Tibial artery (tissue), 4 donors: Measurements from ENCODE around the gene DDX3X.
"Not testable (repeated sequence)": the region's sequence is repeated elsewhere in the genome, so short reads cannot be mapped to it uniquely, and the experiment has no call there.

Source experiments
- DNase-seq, 2 donors: peaks; one replicate each; pipeline ENCODE4 v3.0.0-alpha.2; 2019
- H3K27ac ChIP-seq, 2 donors: fragments of 200-600 bp; sonication (generic) in 1 of 2; 1 replicate in 1 of 2; 2 replicates in 1 of 2; pipeline ENCODE4 v1.5.1; 2018 to 2019; ENCODE audit warnings: mild to moderate bottlenecking in 1 of 2
- H3K27me3 ChIP-seq, 2 donors: fragments of 200-600 bp; sonication (generic) in 1 of 2; one replicate each; pipeline versions ENCODE4 v1.5.1 to v1.6.0; 2016 to 2019
- H3K36me3 ChIP-seq, 3 donors: fragments of 200-600 bp; sonication (generic) in 2 of 3; one replicate each; pipeline ENCODE4 v1.5.1; 2016 to 2019; ENCODE audit warnings: mild to moderate bottlenecking in 2 of 3
- H3K4me1 ChIP-seq, 4 donors: fragments of 200-600 bp; sonication (generic) in 2 of 4; 1 replicate in 3 of 4; 2 replicates in 1 of 4; pipeline ENCODE4 v1.5.1; 2016 to 2019
- H3K4me3 ChIP-seq, 2 donors: fragments of 200-600 bp; sonication (generic) in 1 of 2; 1 replicate in 1 of 2; 2 replicates in 1 of 2; pipeline ENCODE4 v1.5.1; 2018 to 2019; ENCODE audit warnings: mild to moderate bottlenecking in 2 of 2
- H3K9me3 ChIP-seq, 3 donors: fragments of 200-600 bp; sonication (generic) in 1 of 3; one replicate each; pipeline ENCODE4 v1.5.1; 2016 to 2019
- intact Hi-C: fragments of 100-400 bp; cut with DNase I; formaldehyde crosslinking; loops from one replicate; pipeline ENCODE4 v1.15.0; 2023; ENCODE audit warnings: low total_unique reads
- TF ChIP-seq, protein P1 (sequence below), 2 experiments: fragments of 200-600 bp in 1 of 2; fragments of 450-650 bp in 1 of 2; IDR thresholded peaks; one replicate each; pipeline ENCODE4 v1.5.1; 2017 to 2019; ENCODE audit warnings: antibody characterized with exemption in 2 of 2, mild to moderate bottlenecking in 1 of 2, moderate library complexity in 1 of 2

The DDX3X gene

GRCh38 chrX:41397219-41397618 lies 63.3 kb downstream of the DDX3X start:
- H3K9me3 ChIP-seq, result peaks cover 0 to 13% (median 10%) of the 10 kb centered on the region in 3 donors
- H3K27me3 ChIP-seq, result no peaks in the 10 kb centered on the region
- TF ChIP-seq, protein P1, sequence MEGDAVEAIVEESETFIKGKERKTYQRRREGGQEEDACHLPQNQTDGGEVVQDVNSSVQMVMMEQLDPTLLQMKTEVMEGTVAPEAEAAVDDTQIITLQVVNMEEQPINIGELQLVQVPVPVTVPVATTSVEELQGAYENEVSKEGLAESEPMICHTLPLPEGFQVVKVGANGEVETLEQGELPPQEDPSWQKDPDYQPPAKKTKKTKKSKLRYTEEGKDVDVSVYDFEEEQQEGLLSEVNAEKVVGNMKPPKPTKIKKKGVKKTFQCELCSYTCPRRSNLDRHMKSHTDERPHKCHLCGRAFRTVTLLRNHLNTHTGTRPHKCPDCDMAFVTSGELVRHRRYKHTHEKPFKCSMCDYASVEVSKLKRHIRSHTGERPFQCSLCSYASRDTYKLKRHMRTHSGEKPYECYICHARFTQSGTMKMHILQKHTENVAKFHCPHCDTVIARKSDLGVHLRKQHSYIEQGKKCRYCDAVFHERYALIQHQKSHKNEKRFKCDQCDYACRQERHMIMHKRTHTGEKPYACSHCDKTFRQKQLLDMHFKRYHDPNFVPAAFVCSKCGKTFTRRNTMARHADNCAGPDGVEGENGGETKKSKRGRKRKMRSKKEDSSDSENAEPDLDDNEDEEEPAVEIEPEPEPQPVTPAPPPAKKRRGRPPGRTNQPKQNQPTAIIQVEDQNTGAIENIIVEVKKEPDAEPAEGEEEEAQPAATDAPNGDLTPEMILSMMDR (IDR thresholded peaks at IDR 0.05), result no peak
- intact Hi-C loops, result no loop called here
- no peak for DNase-seq
- no peak overlapping the region for H3K4me3 ChIP-seq
- no peak overlapping the region for H3K27ac ChIP-seq
- H3K36me3 ChIP-seq, result no peaks in the 10 kb centered on the region
- H3K4me1 ChIP-seq, result no peaks in the 10 kb centered on the region

DNA sequence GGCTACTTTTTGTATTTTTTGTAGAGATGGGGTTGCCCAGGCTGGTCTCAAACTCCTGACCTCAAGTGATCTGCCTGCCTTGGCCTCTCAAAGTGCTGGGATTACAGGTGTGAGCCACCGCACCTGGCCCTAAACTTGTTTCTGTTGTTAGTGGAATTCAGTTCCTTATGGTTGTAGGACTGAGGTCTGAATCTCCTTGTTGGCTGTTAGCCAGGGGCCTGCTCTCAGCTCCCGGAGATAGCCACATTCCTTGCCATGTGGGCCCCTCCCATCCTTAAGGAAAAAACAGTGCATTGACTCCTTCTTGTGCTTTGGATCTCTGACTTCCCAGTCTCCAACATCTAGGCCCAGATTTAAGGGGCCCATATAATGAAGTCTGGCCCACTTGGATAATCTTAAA lies 63.8 kb downstream of the DDX3X start:
- intact Hi-C loops, result no loop called here
- TF ChIP-seq, protein P1 (IDR thresholded peaks at IDR 0.05), result no peak
- Histone ChIP-seq H3K4me3 (no peak overlapping the region), H3K27me3 (no peaks in the 10 kb centered on the region), H3K27ac (no peak overlapping the region), H3K9me3 (peaks cover 0 to 13% (median 10%) of the 10 kb centered on the region in 3 donors), H3K4me1 (no peaks in the 10 kb centered on the region), H3K36me3 (no peaks in the 10 kb centered on the region)
- DNase-seq, result no peak

GRCh38 chrX:41402556-41402955 lies 68.6 kb downstream of the DDX3X start:
- intact Hi-C loops, result not testable (repeated sequence)

GRCh38 chrX:41405551-41405950 lies 71.6 kb downstream of the DDX3X start:
- Histone ChIP-seq H3K36me3 (no peaks in the 10 kb centered on the region), H3K27me3 (no peaks in the 10 kb centered on the region), H3K9me3 (no peaks in the 10 kb centered on the region), H3K27ac (no peak overlapping the region), H3K4me1 (no peaks in the 10 kb centered on the region), H3K4me3 (no peak overlapping the region)
- TF ChIP-seq, protein P1 (IDR thresholded peaks at IDR 0.05), result no peak
- intact Hi-C loops, result no loop called here
- DNase-seq, result no peak

More at GRCh38 chrX:41402556-41402955, 68.6 kb downstream of the DDX3X start:
- not testable (repeated sequence) for H3K4me3 ChIP-seq, H3K27me3 ChIP-seq, DNase-seq, H3K36me3 ChIP-seq, H3K9me3 ChIP-seq, H3K27ac ChIP-seq, H3K4me1 ChIP-seq

DNA sequence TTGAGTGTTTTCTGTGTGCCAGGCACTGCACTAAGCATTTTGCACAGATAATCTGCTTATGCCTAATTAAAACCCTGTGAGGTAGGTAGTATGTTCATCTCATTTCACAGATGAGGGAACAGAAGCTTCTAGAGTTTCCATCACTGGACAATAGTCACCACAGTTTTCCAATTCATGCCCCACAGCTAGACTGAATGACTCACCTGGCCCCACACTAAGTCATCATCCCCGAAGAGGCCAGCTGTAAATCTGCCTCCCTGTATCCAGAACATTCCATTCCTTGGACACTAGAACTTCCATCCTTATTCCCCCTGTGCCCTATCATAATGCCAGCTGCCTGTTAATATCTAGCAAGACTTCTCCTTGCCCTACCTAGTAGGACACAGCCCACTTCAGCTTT lies 72.2 kb downstream of the DDX3X start:
- H3K27ac ChIP-seq, result no peak overlapping the region
- intact Hi-C loops, result no loop called here
- H3K27me3 ChIP-seq, result no peaks in the 10 kb centered on the region
- H3K4me1 ChIP-seq, result no peaks in the 10 kb centered on the region
- no peaks in the 10 kb centered on the region for H3K36me3 ChIP-seq
- TF ChIP-seq, protein P1 (IDR thresholded peaks at IDR 0.05), result no peak
- DNase-seq, result no peak
- H3K9me3 ChIP-seq, result no peaks in the 10 kb centered on the region
- H3K4me3 ChIP-seq, result no peak overlapping the region

- no peaks in the 10 kb centered on the region for H3K4me1 ChIP-seq
- H3K9me3 ChIP-seq, result no peaks in the 10 kb centered on the region
- H3K27me3 ChIP-seq, result no peaks in the 10 kb centered on the region
- intact Hi-C loops, result no loop called here
- TF ChIP-seq, protein P1 (IDR thresholded peaks at IDR 0.05), result no peak
- H3K27ac ChIP-seq, result no peak overlapping the region
- no peak overlapping the region for H3K4me3 ChIP-seq
- DNase-seq, result no peak
- no peaks in the 10 kb centered on the region for H3K36me3 ChIP-seq
These were observed 73.9 kb downstream of the DDX3X start for GRCh38 chrX:41407816-41408215.
